GM21526 (cell line): Measurements from ENCODE around the gene GALNT15.

Experiments used
- ATAC-seq: cut with Tn5 transposase; IDR thresholded peaks from one replicate; pipeline ENCODE4 v1.9.1; 2021; ENCODE audit warnings: moderate library complexity; ENCODE audit not compliant: unreplicated experiment, low FRiP score

GALNT15 gene

DNA sequence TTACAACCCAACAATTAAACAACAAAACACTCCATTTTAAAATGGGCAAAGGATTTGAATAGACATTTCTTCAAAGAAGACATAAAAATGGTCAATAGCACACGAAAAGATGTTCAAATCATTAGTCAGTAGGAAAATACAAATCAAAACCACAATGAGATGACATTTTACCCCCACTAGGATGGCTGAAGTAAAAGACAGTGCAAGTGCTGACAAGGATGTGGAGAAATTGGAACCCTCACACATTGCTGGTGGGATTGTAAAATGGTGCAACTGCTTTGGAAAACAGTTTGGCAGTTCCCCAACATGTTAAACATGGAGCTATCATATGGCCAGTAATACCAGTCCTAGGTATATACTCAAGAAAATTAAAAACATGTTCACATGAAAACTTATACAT lies 11.6 kb downstream of the GALNT15 start:
- no peak for ATAC-seq

DNA sequence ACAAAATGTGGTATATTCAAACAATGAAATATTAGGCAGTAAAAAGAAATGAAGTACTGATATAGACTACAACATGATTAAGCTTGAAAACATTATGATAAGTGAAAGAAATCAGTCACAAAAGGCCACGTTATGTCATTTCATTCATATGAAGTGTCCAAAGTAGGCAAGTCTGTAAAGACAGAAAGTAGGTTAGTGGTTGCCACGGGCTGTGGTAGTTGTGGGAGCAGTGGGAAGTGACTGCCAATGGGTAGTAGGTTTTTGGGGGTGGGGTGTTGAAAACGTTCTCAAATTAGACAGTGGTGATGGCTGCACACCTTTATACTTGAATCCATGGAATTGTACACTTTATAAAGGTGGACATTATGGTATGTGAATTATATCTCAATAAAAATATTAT lies 12.1 kb downstream of the GALNT15 start:
- no peak for ATAC-seq

DNA sequence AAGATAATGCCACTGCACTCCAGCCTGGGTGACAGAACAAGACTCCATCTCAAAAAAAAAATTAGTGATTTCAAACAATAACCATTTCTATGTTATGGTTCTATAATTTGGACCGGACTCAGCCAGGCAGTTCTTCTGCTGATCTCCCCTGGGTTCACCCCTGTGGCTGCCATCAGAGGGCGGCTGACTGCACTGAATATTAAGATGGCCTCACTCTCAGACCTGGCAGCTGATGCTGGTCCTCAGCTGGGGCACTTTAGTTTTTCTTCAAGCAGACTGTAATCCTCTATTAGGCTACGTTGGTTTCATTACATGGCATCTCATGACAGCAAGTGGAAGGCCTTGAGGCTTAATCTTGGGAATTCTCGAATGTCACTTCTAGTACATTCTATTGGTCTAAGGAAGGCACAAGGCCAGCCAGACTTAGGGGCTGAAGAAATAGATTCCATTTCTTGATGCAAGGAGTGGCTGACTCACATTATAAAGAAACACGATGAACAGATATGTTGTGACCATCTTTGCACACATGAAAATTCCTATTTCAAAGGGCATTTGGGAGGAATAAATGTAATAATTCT lies 12.8 kb downstream of the GALNT15 start:
- ATAC-seq = no peak

GRCh38 chr3:16188071-16188470 lies 13.6 kb downstream of the GALNT15 start:
- no peak for ATAC-seq

- ATAC-seq = no peak
Observed at GRCh38 chr3:16189201-16189600, 14.7 kb downstream of the GALNT15 start.

- ATAC-seq = no peak
Observed at GRCh38 chr3:16190704-16191103, 16.2 kb downstream of the GALNT15 start.

DNA sequence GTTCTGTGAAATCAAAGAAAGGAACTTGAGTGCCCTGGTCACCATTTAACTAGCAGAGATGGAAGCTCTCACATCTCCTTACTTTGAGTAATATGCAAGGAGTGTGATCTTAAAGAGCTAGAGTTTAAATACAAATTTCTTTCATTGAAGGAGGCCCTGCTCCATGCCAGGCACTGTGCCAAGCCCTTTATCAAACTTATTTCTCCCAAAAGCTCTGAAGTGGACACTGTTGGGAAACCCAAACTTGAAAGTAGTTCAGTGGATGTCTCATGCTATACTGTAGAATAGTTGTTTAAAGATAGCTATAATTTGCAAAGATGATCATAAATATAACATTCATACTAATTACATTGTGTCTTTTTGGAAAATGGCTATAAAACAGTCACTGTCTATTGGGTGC lies 17.1 kb downstream of the GALNT15 start:
- no peak for ATAC-seq

- no peak for ATAC-seq
Observed at GRCh38 chr3:16192176-16192811, 17.8 kb downstream of the GALNT15 start.

- no peak for ATAC-seq
Observed at GRCh38 chr3:16198427-16198826, 23.9 kb downstream of the GALNT15 start.

DNA sequence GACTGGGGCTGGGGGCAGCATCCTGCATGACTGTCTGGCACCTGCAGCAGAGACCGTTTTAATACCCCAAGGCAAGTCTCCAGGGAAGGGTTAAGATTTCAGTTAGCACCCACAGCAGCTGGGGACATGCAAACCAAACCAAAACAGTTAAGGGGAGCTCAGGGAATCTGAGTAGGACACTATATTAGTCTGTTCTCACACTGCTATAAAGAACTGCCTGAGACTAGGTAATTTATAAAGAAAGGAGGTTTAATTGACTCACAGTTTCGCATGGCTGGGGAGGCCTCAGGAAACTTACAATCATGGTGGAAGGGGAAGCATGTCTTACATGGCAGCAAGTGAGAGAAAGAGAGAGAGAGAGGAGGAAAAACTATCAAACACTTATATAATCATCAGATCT lies 25.3 kb downstream of the GALNT15 start:
- ATAC-seq = no peak

DNA sequence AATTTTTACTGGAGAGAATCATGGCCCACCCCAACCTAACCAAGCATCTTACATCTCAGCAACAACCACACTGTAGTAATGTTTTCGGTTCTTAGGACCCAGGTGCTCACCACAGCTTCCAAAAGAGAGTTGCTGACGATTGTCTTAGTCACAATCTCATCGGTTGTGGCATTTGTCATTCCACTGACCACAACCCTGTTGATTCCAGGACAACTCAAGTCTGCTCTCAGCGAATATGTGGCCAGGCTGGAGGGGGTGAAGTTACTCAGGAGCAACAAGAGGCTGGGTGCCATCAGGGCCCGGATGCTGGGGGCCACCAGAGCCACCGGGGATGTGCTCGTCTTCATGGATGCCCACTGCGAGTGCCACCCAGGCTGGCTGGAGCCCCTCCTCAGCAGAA lies 25.9 kb downstream of the GALNT15 start:
- no peak for ATAC-seq

DNA sequence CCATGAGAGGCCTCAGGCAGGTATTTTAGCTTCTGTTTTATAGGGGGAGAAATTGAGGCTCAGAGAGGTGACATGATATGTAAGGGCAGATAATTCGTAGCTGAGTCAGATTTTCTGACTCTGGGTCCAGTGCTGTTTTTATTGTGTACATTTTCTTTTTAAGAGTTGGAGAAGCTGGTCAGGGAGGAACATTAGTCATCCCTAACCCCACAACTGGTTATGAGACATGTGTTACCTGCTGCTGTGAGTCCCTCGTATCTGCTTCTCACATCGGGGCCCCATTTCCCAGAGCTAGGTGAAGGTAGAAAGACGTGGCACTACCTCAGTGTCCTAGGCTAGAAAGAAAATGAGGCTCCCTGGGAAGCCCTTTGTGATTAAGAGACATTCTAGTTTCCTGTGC lies 28.6 kb downstream of the GALNT15 start:
- no peak for ATAC-seq

GRCh38 chr3:16203671-16204629 lies 29.5 kb downstream of the GALNT15 start:
- ATAC-seq = no peak

DNA sequence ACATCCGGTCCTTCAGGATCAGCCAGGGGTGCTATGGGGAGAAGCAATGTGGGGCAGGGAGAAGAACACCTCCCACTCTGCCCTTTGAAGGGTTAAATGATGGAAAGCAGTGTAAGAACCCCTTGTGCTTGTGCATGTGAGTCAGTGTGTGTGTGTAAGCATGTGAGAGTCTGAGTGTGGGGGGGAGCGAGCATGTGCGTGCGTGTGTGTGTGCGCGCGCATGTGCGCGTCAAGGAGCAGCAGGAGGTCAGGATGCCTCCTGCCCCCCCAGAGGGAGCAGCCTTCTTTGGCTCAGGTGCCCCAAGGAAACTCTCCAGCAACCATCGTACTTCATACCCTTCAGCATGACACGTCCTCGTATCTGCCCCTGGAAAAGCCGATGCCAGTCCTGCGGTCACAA lies 30.3 kb downstream of the GALNT15 start:
- no peak for ATAC-seq

DNA sequence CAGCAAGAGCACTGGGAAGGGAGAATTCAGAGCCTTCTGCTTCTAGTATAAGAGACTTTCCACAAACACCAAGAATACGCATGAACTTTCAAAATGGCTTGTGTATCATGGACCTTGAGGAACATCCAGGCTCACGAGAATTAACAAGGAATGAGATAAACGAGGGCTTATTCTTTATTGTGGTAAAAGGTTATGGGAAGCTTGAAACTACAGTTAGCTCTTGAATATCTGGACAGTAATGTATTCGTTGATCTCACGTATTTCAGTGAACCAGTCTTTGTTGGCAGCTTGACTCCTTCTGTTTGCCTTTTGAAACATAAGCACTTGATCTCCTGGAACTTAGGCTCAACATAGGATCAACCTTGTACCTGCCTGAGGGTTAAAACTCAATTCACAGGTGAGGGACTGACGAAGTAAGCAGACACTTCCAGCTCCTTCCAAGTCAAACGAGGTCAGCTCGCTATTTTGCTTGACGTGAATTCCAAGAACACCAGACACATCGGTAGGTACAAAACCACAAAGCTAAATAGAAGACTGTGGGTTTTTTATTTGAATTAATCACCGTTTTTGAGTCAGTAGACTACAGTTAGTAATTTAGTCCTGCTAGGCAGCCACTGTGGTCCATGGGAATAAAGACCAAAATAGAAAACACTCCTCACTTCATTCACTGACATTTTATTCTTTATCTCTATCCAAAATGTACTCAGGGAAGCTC lies 30.8 kb downstream of the GALNT15 start:
- ATAC-seq = no peak

- no peak for ATAC-seq
Observed at GRCh38 chr3:16207031-16207430, 32.6 kb downstream of the GALNT15 start.

DNA sequence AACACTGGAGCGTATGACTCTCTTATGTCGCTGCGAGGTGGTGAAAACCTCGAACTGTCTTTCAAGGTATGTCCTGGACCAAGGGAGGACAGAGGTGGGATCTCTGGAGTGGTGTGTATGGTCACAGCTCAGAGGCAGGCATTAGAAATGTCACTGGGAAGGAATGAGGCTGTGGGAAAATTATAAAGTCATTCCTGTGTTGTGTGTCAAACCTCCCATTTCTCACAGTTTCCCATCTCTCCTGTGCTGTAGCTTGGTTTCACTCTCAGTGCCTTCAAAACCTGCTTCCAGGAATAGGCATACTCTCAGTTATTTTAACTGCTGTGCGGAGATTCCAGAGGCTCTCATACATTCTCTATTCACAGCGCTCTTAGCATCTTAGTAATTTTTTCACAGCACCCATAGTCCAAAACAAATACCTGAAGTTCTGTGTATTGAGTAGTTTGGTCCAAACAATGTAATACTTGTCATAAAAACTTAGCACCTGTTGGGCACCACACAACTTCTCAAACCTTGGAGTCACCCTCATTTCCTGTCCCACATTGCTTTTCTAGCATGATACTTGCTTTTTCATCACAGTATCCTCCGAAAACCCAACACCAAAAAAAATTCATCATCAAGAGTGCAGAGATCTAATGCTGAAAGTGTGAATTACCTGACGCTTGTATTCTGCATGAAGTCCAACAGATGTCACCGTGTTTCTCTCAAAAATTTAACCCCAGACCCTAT lies 36.9 kb downstream of the GALNT15 start:
- ATAC-seq = no peak

DNA sequence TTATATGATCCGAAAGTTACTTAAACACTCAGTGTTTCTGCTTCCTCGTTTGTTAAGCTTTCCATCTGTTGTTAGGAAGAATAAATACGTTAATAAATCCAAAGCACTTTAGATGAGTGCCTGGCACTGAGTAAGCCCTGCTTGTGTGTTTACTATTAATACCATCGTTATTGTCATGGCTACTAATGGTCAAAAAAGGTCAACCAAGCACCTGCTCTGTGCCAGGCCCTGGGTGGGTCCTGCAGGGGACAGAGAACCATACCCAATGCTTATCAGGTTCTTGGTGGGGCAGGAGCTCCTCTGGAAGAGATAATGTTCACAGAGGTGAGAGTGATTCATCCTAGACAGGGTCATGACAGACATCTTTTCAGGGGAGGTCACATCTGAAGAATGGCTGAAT lies 39.9 kb downstream of the GALNT15 start:
- ATAC-seq = no peak

DNA sequence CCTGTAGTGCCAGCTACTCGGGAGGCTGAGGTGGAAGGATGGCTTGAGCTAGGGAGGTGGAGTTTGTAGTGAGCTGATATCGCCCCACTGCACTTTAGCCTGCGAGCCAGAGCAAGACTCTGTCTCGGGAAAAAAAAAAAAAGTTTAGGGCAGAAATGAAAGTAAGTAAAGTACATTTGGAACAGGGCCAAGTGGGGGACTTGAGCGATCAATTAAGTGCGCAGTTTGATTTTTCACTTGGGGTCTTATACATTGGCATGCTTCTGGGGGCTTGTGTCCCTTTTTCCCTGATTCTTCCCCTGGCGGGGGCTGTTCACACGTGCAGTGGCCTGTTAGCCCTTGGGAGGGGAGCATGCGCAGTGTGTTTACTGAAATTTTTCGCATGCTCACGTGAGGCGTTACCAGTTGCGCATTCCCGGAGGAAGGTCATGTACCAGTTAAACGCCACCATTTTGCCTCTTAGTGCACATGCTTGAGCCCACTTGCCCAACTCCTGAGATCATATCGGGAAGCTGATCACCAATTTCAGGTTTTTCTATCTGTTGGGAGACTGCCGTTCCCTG lies 42.0 kb downstream of the GALNT15 start:
- ATAC-seq = no peak

DNA sequence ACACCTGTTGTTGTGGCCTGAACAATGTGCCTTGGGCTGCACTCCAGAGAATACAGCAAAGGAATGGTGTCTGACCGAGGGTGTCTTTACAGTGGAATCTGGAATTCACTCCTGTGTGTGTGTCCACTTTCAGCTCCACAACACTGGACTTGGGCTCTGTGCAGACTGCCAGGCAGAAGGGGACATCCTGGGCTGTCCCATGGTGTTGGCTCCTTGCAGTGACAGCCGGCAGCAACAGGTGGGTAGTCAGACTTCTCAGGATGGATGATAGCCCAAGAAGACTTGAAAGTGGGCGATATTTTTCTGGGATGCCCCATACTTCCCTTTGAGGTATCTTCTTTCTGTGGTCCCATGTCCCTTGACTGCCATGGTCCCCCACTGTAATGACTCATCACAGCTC lies 45.3 kb downstream of the GALNT15 start:
- ATAC-seq = no peak
